GM18526 (cell line): Measurements from ENCODE around the gene STX3.

Source experiments
- POLR2A ChIP-seq: IDR thresholded peaks from 3 replicates; pipeline ENCODE4 v1.6.1; 2011; ENCODE audit not compliant: insufficient read length; ENCODE audit errors: extremely low read depth

STX3 gene

DNA sequence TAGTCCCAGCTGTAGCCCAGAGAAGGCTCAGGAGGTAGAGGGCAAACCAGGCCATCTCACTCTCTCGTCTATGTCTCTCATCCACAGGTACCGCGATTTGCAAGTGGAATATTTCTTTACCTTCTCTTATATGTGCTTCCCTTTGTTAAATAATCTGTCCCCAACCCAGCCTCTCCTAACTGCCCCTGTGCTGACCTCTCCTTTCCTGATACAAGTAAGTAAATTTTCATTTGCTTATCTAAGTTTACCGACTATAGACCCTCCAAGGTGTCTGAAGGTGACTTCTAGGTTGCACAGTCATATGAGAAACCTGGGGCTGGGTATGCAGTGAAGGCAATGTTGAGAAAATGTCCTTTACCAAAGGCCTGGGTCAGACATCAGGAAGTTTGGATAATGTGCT is 90.2 kb downstream of the STX3 start, which contains the start of gene CBLIF:
Gene CBLIF, minus strand, starts transcription at position 101 of the 400 bp plus-strand sequence. Its CDS starts 46 bp downstream, at position 55.
- TF ChIP-seq POLR2A, result no peak

- no peak for TF ChIP-seq POLR2A
Measured at GRCh38 chr11:59846556-59846955, 91.4 kb downstream of the STX3 start.

- TF ChIP-seq POLR2A, result no peak
Measured at GRCh38 chr11:59847626-59848025, 92.5 kb downstream of the STX3 start.

DNA sequence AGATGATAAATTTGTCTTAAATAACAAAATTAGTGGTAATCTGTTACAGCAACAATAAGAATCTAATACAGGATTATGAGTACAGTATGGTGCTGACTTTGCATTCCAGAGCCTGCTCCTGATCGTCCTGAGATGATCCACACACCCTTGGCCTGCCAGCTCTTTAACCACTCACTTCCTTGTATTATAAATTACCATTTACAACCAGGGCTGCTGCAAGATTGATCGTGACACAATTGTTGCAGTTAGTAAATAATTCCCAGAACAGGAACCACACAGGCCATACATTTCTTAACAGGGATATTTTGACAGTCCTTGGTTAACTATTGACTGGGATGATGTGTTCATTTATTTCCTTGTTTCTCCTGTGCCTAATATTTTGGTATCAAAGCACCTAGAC is 94.0 kb downstream of the STX3 start:
- TF ChIP-seq POLR2A, result no peak

- no peak for TF ChIP-seq POLR2A
Measured at GRCh38 chr11:59854871-59855270, 99.7 kb downstream of the STX3 start.
